Measurements from ENCODE around the gene CDC27.
A peak's percentile ranks its signal among the peaks of the same experiment; 100 is the strongest.

CDC27 gene

GRCh38 chr17:47192554-47192953 lies 3.5 kb upstream of the CDC27 start:
- no peak overlapping the region for H3K4me2 ChIP-seq (ENCODE audit: insufficient read depth, low read length)
- peaks cover 21% of the 10 kb centered on the region for H3K4me1 ChIP-seq (ENCODE audit: insufficient read depth, low read length)
- peaks cover 16% of the 10 kb centered on the region for H3K79me2 ChIP-seq (ENCODE audit: insufficient read depth, low read length)
- TF ChIP-seq EZH2 (IDR thresholded peaks at IDR 0.05; ENCODE audit: borderline replicate concordance, low read depth, low read length, severe bottlenecking) (no peak), CTCF (IDR thresholded peaks at IDR 0.05; ENCODE audit: borderline replicate concordance, extremely low read depth, low read length, poor library complexity, severe bottlenecking) (no peak)
- ATAC-seq (ENCODE audit: insufficient read depth, low read depth) (no peak), DNase-seq (no peak)
- H3K9me3 ChIP-seq (ENCODE audit: insufficient read depth, low read length, severe bottlenecking), result no peaks in the 10 kb centered on the region
- H3K27me3 ChIP-seq (ENCODE audit: insufficient read depth, low read length, poor library complexity), result no peaks in the 10 kb centered on the region
- no peak overlapping the region for H3K9ac ChIP-seq (ENCODE audit: low read depth, low read length)
- H3K36me3 ChIP-seq (ENCODE audit: insufficient read depth, low read length), result peaks cover 10% of the 10 kb centered on the region; the same call in 1 of the 2 replicates
- H2AFZ ChIP-seq (ENCODE audit: low read depth, low read length), result no peak overlapping the region
- peaks cover 11% of the 10 kb centered on the region for H4K20me1 ChIP-seq (ENCODE audit: insufficient read depth, low read length)
- H3K4me3 ChIP-seq (ENCODE audit: low read depth in 1 of 2, low read length in 2 of 2), result no peak overlapping the region
- H3K27ac ChIP-seq (ENCODE audit: low read length), result no peak overlapping the region

GRCh38 chr17:47190770-47191169 lies 1.7 kb upstream of the CDC27 start:
- DNase-seq, result no peak
- Histone ChIP-seq H3K9me3 (ENCODE audit: insufficient read depth, low read length, severe bottlenecking) (no peaks in the 10 kb centered on the region), H3K4me1 (ENCODE audit: insufficient read depth, low read length) (peaks cover 37% of the 10 kb centered on the region), H3K4me2 (ENCODE audit: insufficient read depth, low read length) (no peak overlapping the region), H3K9ac (ENCODE audit: low read depth, low read length) (no peak overlapping the region), H3K4me3 (ENCODE audit: low read depth in 1 of 2, low read length in 2 of 2) (no peak overlapping the region), H4K20me1 (ENCODE audit: insufficient read depth, low read length) (peaks cover 23% of the 10 kb centered on the region), H3K27ac (ENCODE audit: low read length) (no peak overlapping the region), H3K79me2 (ENCODE audit: insufficient read depth, low read length) (peaks cover 34% of the 10 kb centered on the region), H3K36me3 (ENCODE audit: insufficient read depth, low read length) (peaks cover 13% of the 10 kb centered on the region), H3K27me3 (ENCODE audit: insufficient read depth, low read length, poor library complexity) (no peaks in the 10 kb centered on the region), H2AFZ (ENCODE audit: low read depth, low read length) (peak overlapping the region; percentile 93; the same call in 1 of the 2 replicates)
- no peak for ATAC-seq (ENCODE audit: insufficient read depth, low read depth)
- TF ChIP-seq CTCF (IDR thresholded peaks at IDR 0.05; ENCODE audit: borderline replicate concordance, extremely low read depth, low read length, poor library complexity, severe bottlenecking) (no peak), EZH2 (IDR thresholded peaks at IDR 0.05; ENCODE audit: borderline replicate concordance, low read depth, low read length, severe bottlenecking) (no peak)

GRCh38 chr17:47190243-47190642 lies 1.1 kb upstream of the CDC27 start:
- H3K9ac ChIP-seq (ENCODE audit: low read depth, low read length), result peak overlapping the region; percentile 98; the same call in 1 of the 2 replicates
- H3K27ac ChIP-seq (ENCODE audit: low read length), result no peak overlapping the region
- no peaks in the 10 kb centered on the region for H3K27me3 ChIP-seq (ENCODE audit: insufficient read depth, low read length, poor library complexity)
- no peak overlapping the region for H3K4me3 ChIP-seq (ENCODE audit: low read depth in 1 of 2, low read length in 2 of 2)
- H3K4me2 ChIP-seq (ENCODE audit: insufficient read depth, low read length), result no peak overlapping the region
- no peak for TF ChIP-seq CTCF (IDR thresholded peaks at IDR 0.05; ENCODE audit: borderline replicate concordance, extremely low read depth, low read length, poor library complexity, severe bottlenecking)
- no peak for TF ChIP-seq EZH2 (IDR thresholded peaks at IDR 0.05; ENCODE audit: borderline replicate concordance, low read depth, low read length, severe bottlenecking)
- no peak for ATAC-seq (ENCODE audit: insufficient read depth, low read depth)
- H3K9me3 ChIP-seq (ENCODE audit: insufficient read depth, low read length, severe bottlenecking), result no peaks in the 10 kb centered on the region
- H3K4me1 ChIP-seq (ENCODE audit: insufficient read depth, low read length), result peaks cover 42% of the 10 kb centered on the region
- H3K79me2 ChIP-seq (ENCODE audit: insufficient read depth, low read length), result peaks cover 39% of the 10 kb centered on the region
- H3K36me3 ChIP-seq (ENCODE audit: insufficient read depth, low read length), result peaks cover 14% of the 10 kb centered on the region
- peaks cover 25% of the 10 kb centered on the region for H4K20me1 ChIP-seq (ENCODE audit: insufficient read depth, low read length)
- DNase-seq, result no peak
- peak overlapping the region; percentile 93; the same call in 1 of the 2 replicates for H2AFZ ChIP-seq (ENCODE audit: low read depth, low read length)
